GM23248 (cell line): ENCODE results near the gene MMS19.

Source experiments
- EZH2 ChIP-seq: fragments of 200-600 bp; sonication (generic); IDR thresholded peaks from 2 replicates; pipeline ENCODE4 v1.6.1; 2018; ENCODE audit warnings: antibody characterized with exemption, mild to moderate bottlenecking; ENCODE audit not compliant: insufficient read depth, poor library complexity, severe bottlenecking
- EZH2phosphoT487 ChIP-seq: fragments of 200-600 bp; sonication (generic); IDR thresholded peaks from 2 replicates; pipeline ENCODE4 v1.6.1; 2018; ENCODE audit warnings: antibody characterized with exemption, moderate library complexity, mild to moderate bottlenecking, low read depth; ENCODE audit not compliant: insufficient read depth

DNA sequence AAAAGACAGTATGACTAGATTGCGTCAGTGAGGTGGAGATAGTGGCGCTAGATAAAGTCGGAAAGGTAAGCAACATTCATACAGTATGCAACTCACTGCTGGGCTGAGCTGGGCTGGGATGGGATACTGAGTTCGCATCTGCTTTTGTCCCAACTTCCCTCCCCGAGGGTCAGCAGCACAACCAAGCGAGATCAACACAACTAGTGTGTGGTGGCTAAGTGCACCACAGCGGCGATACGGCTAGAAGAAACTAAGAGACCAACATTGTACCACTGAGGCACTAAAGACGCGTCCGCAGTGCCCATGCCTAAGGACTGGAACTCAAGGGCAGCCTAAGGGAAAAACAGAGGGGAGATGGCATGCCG, 52.9 kb downstream of the MMS19 start:
- TF ChIP-seq EZH2 (no peak), EZH2phosphoT487 (no peak)
